Measurements from ENCODE around the gene C8G.

Gene C8G

DNA sequence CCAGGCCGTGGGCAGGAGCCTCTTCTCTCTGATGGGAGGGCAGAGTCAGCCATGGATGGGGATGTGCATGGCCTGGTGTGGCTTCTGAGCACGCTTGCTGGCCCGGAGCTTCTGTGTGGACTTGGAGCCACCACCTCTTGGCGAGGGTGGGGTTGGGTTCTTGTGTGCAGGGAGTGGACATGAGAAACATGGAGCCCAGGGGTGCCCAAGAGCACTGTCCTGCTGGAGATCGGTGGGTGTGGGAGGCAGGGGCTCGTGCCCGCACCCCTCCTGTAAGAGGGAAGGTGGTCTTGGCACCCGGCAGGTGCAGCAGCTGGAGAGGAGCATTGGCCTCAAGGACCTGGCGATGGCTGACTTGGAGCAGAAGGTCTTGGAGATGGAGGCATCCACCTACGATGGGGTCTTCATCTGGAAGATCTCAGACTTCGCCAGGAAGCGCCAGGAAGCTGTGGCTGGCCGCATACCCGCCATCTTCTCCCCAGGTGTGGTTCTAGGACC is 24.3 kb upstream of the C8G start:
- no peak for DNase-seq

DNA sequence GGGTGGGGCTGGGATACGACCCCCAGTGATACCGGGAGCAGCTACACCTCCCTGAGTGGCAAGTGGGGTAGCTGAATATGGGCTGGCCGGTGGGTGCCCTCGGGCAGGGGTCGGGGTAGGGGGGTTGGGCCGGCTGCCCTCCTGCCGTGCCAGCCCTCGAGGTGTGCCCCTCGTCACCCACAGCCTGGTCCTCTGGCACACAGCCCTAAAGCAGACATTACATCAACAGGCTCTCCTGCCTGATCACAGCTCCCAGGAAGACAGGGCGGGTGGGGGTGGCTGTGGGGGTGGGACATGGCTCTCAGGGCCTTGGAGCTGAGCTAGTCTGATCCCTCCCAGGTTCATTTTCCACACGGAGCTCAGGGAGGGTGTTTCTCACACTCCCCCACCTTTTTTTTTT is 23.7 kb upstream of the C8G start:
- DNase-seq: no peak

DNA sequence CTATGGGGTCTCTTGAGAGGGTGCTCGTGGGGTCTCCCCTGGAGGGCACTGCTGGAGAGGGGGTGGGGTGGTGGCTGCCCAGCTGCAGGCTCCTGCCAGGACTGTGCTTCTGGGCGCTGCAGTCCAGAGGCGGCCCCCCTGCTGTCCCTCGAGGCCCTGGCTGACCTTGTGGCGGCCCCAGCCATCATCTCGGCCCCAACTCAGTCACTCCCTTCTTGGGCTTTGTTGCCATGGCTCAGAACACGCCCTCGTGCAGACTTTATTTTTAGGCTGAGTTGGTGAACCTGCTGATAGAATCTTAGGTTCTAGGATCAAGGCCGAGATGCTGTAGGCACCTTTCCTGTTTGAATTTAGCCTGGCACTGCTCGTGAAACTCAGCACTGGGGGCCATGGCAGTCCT is 23.3 kb upstream of the C8G start:
- DNase-seq: no peak

DNA sequence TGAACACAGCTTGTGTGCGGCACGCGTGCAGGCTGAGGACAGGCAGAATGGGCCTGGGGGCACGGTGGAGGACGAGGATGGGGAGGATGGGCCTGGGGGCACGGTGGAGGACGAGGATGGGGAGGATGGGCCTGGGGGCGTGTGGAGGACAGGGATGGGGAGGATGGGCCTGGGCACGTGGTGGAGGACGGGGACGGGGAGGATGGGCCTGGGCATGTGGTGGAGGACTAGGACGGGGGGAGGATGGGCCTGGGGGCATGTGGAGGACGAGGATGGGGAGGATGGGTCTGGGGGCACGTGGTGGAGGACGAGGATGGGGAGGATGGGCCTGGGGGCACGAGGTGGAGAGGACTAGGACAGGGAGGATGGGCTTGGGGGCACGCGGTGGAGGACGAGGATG is 22.5 kb upstream of the C8G start:
- no peak for DNase-seq

DNA sequence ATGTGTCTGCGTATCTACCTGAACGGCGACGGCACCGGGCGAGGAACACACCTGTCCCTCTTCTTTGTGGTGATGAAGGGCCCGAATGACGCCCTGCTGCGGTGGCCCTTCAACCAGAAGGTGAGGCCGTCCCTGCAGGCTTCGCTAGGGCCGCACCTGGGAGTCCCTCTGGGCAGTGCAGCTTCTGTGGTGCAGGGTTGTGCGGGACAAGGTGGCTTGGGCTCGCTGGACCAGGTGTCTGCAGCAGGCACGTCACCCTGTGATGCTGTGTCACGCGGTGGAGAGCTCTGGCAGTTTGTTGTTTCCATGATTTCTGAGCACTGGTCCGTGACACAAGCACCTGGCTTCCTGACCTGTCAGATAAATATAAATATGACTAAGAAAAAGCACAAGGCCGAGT is 21.2 kb upstream of the C8G start:
- DNase-seq: no peak

DNA sequence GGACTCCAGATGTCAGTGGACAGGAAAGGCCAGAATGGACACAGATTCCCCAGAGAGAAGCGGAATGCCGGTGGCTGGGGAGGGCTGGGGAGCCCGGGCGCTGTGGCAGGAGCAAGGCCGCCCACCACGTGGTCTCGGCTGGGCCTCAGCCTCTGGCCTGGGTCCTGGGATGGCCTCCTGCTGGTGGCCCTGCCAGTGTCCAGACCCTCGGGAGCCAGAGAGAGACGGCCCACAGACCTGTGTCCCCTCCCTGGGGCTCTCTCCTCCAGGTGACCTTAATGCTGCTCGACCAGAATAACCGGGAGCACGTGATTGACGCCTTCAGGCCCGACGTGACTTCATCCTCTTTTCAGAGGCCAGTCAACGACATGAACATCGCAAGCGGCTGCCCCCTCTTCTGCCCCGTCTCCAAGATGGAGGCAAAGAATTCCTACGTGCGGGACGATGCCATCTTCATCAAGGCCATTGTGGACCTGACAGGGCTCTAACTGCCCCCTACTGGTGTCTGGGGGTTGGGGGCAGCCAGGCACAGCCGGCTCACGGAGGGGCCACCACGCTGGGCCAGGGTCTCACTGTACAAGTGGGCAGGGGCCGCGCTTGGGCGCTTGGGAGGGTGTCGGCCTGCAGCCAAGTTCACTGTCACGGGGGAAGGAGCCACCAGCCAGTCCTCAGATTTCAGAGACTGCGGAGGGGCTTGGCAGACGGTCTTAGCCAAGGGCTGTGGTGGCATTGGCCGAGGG is 19.5 kb upstream of the C8G start:
- DNase-seq: no peak

DNA sequence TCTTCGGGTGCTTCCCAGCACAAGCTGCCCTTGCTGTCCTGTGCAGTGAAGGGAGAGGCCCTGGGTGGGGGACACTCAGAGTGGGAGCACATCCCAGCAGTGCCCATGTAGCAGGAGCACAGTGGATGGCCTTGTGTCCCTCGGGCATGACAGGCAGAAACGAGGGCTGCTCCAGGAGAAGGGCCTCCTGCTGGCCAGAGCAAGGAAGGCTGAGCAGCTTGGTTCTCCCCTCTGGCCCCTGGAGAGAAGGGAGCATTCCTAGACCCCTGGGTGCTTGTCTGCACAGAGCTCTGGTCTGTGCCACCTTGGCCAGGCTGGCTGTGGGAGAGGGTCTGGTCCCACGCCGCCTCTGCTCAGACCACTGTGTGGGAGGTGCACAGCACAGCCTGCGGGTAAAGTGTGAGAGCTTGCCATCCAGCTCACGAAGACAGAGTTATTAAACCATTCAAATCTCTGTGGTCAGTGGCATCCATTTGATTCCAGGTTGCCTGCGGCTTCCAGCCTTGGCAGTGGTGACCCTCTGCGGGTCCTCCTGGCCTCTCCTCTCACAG is 18.8 kb upstream of the C8G start:
- no peak for DNase-seq

DNA sequence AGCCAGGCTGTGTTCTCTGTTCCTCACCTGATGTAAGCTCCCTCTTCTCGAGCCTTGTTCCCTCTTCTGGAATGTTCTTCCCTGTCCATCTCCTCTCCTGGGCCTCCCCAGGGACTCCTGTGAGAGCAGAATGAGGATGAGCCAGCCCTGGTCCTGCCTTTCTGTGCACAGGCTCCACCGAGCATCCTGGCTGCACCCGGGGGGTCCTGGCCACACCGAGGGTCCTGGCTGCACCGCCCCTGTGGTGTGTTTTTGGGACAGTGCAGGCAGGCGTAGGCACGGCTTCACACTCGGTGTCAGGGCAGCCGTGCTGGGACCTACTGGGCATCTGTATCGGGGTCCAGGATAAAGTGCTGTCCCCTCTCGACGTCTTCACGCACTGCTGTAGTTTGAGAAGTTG is 18.3 kb upstream of the C8G start:
- no peak for DNase-seq

DNA sequence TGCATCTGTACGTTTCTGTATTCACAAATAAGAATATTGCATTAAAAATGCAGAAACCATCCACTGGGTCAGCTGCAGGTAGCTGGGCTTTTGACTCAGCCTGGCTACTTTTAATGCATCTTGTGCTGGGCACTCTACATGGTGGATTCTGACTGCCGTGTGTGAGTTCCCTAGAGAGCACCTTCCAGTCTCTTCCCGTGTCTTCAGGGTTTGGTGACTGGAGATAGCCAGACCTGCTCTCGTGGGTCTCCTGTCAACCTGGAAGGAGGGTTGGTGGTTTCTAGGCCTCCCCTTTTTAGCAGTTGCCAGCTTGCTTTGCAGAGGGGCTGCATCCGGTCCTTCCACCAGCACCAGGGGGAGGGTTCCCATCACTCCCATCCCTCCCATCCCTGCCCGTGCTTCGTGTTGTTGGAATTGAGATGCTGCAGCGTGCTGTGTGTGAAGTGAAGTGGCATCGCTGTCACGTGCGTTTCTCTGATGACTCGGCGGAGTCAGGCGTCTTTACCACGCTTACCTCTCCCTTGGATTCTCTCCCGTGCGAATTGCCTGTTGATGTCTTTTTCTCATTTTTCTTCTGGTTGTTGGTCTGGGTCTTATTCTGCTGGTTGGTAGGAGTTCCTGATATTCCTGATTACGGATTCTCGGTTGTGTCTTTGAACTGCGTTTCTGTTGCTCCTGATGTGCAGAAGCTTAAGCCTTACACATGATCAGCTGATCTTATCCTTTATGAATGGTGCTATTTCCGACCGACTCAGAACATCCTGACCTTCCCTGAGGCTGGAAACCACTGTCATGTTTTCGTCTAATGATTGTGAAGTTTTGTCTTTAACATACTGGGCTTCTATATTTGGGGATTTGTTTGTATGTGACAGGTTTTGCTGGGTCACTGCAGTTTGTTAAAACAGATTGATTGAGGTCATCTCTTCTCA is 17.4 kb upstream of the C8G start:
- no peak for DNase-seq

DNA sequence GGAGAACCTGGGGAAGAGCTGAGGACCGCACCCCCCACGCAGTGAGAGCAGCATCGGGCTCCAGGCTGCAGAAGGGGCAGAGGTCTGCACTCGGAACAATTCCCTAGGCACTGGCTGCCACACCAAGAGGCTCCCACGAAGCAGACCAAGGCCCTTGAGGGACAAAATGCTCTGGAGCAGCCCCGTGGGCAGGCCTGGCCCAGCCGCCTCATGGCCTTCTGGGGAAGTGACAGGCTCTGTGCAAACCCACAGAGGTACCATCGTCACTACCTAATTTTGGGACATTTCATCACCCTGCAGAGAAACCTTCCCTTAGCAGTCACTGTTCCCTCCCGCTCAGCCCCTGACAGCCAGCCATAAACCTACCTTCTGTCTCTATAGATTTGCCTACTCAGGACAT is 16.5 kb upstream of the C8G start:
- no peak for DNase-seq

DNA sequence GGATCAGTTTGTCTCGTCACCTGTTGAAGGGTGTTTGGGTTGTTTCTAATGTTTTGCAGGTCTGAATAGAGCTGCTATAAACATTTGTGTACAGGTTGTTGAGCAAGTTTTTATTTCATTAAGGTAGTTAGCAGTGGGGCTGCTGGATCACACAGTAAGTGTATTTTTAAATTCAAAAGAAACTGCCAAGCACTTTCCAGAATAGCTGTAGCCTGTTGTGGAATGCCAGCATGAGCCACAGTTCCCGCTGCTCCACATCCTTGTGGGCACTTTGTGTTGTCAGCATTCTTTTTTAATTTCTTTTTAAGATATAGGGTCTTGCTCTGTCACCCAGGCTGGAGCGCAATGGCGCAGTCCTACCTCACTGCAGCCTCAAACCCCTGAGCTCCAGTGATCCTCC is 15.0 kb upstream of the C8G start:
- DNase-seq: no peak

DNA sequence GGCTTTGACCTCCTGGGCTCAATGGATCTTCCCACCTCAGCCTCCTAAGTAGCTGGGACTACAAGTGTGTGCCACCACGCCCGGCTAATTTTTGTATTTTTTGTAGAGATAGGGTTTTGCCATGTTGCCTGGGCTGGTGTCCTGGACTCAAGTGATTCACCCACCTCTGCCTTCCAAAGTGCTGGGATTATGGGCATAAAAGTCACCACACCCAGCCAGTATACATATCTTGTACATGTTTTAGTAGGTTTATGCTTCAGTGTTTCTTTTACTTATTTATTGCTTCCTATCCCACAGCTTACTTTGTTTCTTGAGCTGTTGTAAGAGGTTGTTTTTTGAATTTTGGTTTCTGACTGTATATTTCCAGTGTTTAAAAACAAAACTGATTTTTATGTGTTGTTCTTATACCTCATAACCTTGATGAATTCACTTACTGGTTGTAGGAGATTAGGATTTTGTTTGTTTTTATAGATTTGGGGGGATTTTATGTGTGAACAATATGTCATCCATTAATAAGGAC is 13.4 kb upstream of the C8G start:
- DNase-seq: no peak

DNA sequence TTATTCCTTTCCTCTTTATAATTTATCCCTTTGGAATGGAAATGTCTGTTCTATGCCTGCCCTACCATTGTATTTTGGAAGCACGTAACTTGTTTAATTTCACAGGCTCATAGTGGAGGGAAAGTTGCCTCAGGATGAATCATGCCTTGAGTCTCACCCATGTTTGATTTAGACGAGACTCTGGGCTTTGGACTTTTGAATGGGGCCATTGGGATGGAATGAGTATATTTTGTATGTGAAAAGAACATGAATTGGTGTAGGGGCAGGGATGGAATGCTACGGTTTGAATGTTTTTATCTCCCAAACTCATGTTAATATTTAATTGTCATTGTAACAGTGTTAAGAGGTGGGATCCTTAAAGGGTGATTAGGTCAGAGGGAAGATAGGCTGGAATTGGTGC is 10.8 kb upstream of the C8G start:
- no peak for DNase-seq

DNA sequence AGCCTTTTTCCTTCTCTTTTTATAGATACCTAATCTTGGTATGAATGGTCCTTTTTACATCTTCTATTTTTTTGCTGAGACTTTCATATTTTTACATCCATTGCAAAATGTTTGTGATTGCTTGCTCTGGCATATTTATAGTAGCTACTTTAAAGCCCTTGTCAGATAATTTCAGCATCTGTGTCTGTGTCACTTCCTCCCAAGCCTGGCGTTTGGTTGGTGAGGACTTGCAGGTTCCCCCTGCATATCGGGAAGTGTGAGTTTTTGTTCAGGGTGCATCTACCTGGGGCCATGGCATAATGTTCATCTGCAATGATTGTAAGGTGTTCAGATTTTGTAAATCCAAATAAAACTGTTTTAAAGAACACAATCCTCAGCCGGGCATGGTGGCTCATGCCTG is 9.4 kb upstream of the C8G start:
- no peak for DNase-seq

DNA sequence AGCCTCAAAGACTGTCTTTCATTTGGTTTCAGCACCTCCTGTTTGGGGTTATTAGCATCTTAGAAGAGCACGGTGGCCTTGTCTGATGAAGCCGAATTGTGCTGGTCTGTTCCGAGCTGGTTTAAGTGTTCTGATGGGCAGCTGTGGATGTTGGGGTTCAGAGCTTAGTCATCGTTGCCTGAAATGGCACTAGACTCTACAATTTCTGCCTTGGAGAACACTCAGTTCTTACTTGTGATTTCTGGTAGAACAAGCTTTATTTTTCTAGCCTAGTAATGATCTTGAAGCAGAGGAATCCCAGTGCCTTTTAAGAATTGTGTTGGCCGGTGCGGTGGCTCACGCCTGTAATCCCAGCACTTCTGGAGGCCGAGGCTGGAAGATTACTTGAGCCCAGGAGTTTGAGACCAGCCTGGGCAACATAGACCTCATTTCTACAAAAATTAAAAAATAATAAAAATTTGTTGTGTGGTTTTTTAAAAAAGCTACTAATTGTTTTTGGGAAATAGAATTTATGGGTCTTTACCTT is 8.3 kb upstream of the C8G start:
- no peak for DNase-seq

DNA sequence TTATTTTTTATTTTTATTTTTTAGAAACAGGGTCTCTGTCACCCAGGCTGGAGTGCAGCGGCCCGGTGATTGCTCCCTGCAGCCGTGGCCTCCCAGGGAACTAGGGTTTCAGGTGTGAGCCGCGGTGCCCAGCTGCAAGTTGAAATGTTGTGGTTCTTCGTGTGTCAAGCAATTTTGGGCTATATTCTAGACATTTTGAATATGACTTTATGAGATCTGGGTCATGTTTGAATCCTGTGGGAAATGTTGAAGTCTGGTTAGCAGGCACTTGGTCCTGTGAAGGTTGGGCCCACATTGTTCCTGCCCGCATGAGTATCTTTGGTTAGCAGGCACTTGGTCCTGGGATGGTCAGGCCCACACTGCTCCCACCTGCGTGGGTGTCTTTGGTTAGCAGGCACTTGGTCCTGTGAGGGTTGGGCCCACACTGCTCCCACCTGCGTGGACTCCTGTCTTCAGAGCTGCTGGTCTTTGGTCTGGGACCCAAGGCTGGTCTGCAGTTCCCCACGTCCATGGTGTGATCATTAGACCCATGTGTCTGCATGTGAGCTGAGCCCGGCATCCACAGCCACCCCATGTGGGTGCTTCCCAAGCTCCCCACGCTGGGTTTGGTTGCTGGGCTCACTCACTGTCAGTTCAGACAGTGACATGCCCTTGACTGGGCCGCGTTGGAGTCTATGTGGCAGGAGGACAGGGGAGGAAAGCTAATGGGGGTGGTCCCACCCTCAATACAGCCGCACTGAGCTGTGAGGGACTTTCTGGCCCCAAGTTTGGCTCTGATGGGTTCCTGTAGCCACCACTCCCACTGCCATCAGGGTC is 7.6 kb upstream of the C8G start:
- DNase-seq: no peak

DNA sequence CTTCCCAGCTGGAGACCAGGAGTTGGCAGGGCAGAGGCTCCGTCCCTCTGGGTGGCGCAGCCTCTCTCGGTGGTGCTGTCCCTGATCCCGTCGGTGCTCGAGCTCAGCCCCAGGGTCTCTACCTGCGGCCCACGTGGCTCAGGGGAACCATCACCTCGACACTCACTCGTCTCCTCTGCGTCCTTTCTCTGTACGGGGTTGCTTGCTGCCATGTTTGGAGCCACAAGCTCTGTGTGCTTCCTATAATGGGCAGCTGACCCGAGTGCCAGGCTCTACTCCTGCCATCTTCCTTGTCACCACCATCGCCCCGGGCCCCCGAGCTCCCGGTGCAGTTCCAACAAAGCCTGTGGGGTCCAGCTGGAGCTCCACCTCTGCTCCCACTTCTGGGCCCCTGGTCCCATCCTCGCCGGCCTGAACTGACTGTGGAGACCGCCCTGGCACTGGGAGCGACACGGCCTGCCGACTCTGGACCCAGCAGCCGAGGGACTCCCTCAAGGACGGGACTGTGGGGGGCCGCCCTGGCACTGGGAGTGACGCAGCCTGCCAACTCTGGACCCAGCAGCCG is 5.5 kb upstream of the C8G start:
- no peak for DNase-seq

DNA sequence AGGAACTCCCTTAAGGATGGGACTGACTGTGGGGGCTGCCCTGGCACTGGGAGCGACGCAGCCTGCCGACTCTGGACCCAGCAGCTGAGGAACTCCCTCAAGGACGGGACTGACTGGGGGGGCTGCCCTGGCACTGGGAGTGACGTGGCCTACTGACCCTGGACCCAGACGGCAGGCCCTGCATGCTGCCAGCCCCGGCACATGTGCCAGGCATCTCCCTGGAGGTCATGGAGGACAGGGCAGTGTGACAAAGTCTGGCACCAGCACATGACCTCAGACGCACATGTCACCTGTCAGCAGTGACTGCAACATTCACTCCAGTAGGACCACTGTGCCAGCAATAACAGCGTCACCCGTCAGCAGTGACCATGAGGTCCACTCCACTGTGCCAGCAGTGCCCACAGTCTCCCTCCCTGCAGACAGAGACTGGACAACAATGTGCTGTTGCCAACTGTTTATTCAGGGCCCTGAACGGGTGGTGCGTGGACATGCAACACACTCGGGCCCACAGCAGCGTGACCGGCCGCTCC is 5.0 kb upstream of the C8G start:
- no peak for DNase-seq

DNA sequence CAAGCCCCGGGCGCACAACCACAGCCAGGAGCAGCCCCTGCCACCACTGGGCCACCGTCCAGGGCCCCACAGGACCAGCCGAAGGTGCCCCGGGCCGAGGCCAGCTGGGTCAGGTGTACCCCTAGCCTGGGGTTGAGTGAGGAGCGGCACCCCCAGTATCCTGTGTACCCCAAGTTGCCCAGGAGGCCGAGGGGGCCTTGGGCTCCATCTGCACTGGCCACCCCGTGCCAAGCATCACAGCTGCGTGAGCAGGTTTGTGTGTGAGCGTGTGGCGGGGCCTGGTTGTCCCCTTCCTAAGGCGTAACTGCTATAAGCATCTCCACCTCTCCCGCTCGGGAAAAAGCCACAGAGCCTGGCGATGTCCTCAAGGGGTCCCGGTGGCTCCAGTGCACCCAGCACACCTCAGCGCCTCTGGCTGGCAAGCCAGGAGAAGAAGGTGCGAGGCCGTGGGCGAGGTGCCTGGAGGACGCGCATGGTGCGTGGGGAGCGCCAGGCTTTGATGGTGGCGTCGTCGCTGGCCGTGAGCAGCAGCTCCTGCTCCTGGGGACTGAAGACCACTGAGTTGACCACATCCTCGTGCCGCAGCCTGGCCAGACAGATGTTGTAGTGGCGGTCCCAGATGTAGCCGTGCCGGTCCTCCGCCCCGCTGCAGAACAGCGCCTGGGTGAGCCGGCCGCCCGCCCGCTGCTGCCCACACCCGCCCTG is 4.4 kb upstream of the C8G start:
- no peak for DNase-seq

DNA sequence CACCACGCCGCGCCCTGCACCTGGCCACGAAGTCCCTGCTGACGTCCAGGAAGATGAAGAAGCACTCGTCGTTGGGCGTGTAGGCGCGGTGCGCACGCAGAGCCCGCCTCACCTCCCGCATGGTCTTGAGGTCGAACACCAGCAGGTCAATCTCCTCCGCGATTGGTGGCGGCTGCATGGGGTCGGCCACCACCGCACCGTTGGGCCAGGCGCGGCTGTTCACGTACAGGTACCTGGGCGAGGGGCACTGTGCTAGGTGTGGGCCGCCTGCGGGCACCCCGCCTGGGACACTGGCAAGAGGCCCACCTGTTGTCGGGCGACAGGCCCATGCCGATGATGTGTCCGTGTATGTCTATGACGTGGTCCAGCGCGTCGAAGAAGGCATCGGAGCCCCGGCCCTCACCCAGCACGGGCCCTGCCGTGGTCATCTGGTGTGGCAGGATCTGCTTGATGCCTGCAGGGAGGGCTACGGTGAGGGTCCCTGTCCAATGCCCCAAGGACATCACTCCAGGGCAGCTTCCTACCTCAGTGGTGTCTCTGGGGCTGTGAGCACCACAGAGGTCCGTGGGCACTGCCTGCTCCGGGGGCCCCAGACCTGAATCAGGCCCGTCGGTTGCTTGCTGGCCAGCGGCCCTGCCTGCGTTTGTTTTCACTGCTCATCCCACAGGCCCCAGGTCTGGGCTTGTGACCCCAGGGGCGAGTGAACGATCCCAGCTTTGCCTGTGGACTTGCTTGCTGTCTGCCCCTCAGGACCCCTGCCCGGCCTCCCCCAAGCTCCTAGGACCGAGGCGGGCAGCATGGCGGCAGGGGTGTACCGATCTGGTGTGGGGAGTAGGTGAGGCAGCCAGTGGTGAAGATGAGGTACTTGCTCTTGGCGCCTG is 3.6 kb upstream of the C8G start:
- DNase-seq: no peak
